Endothelial cell of umbilical vein (primary cell): ENCODE results near the gene CRAT. TPM values are rescaled to one million over a fixed set of nuclear protein-coding genes. Genes with fewer than 3 reads are reported as not detected.

ENCODE experiments used
- BruUV-seq: library from RNA; stranded (reverse); fragments of 400-500 nt; replicated peaks from 2 replicates; lab custom pipeline; 2021; lab: Mats Ljungman, UMichigan
- CTCF ChIA-PET: fragments of 300-600, 350-600 bp; sonication (Branson Sonifier 250); formaldehyde crosslinking; loops from one replicate; lab custom pipeline; 2021; ENCODE audit warnings: antibody characterized with exemption, inconsistent platforms; lab: Charles Lee
- POLR2A ChIA-PET: fragments of 300-600, 350-600 bp; sonication (Branson Sonifier 250); formaldehyde crosslinking; loops from one replicate; lab custom pipeline; 2021; ENCODE audit warnings: antibody characterized with exemption, inconsistent platforms; lab: Charles Lee
- DNase-seq: peaks from one replicate; pipeline ENCODE4 v3.0.0-alpha.2; 2011; ENCODE audit warnings: low read depth, low spot score
- FAIRE-seq: peaks from 2 replicates; lab custom pipeline; 2011; peaks lifted over from hg19 to GRCh38; lab: Jason Lieb, UNC
- H2AFZ ChIP-seq: 2 replicates; pipeline ENCODE4 v1.6.0; 2012; ENCODE audit warnings: low read depth, low read length, control low read depth, inconsistent platforms
- H3K27ac ChIP-seq: 2 replicates; pipeline ENCODE4 v1.5.1; 2011; ENCODE audit warnings: low read depth, mild to moderate bottlenecking, control low read depth, low read length, moderate library complexity; ENCODE audit not compliant: insufficient read depth
- H3K27me3 ChIP-seq, 2 experiments: 2 replicates each; pipeline versions ENCODE4 v1.6.0 to v1.6.1; 2011; ENCODE audit warnings: low read length in 2 of 2, mixed read lengths in 1 of 2; ENCODE audit not compliant: control insufficient read depth in 2 of 2, insufficient read depth in 2 of 2
- H3K36me3 ChIP-seq, 2 experiments: 2 replicates in 1 of 2; 3 replicates in 1 of 2; pipeline ENCODE4 v1.5.1; 2011; ENCODE audit warnings: low read length in 2 of 2, mild to moderate bottlenecking in 1 of 2, moderate library complexity in 1 of 2; ENCODE audit not compliant: control insufficient read depth in 2 of 2, insufficient read depth in 2 of 2; ENCODE audit errors: extremely low read depth in 1 of 2
- H3K4me1 ChIP-seq: 3 replicates; pipeline ENCODE4 v1.5.1; 2011; ENCODE audit warnings: mild to moderate bottlenecking, low read length; ENCODE audit not compliant: control insufficient read depth, insufficient read depth; ENCODE audit errors: extremely low read depth
- H3K4me2 ChIP-seq: 2 replicates; pipeline ENCODE4 v1.6.1; 2011; ENCODE audit warnings: low read length, control low read depth, mixed read lengths; ENCODE audit not compliant: insufficient read depth
- H3K4me3 ChIP-seq, 3 experiments: fragments of 200-600 bp in 1 of 3; sonication (generic), shearing (Covaris generic) in 1 of 3; replicated peaks in 1 of 3; 2 replicates each; pipeline ENCODE4 v1.5.1; 2011 to 2016; ENCODE audit warnings: control low read depth in 3 of 3, low read length in 3 of 3, mild to moderate bottlenecking in 2 of 3, inconsistent platforms in 1 of 3, low read depth in 1 of 3, moderate library complexity in 1 of 3; ENCODE audit not compliant: insufficient read depth in 1 of 3
- H3K79me2 ChIP-seq: 2 replicates; pipeline ENCODE4 v1.6.0; 2012; ENCODE audit warnings: low read length, inconsistent platforms; ENCODE audit not compliant: control insufficient read depth, insufficient read depth
- H3K9ac ChIP-seq: replicated peaks from 2 replicates; pipeline ENCODE3; 2011; ENCODE audit warnings: low read length, control low read depth; ENCODE audit not compliant: insufficient read depth; ENCODE audit errors: extremely low read depth
- H3K9me1 ChIP-seq: replicated peaks from 3 replicates; pipeline ENCODE4 v1.6.0; 2011; ENCODE audit warnings: mild to moderate bottlenecking, low read length; ENCODE audit not compliant: control insufficient read depth, insufficient read depth; ENCODE audit errors: extremely low read depth
- H3K9me3 ChIP-seq: replicated peaks from 2 replicates; pipeline ENCODE4 v1.5.1; 2012; ENCODE audit warnings: low read length, inconsistent platforms; ENCODE audit not compliant: control insufficient read depth, insufficient read depth
- H4K20me1 ChIP-seq: replicated peaks from 2 replicates; pipeline ENCODE3; 2011; ENCODE audit warnings: mild to moderate bottlenecking, low read length; ENCODE audit not compliant: control insufficient read depth, insufficient read depth; ENCODE audit errors: extremely low read depth
- EZH2 ChIP-seq: IDR thresholded peaks from 2 replicates; pipeline ENCODE4 v1.6.1; 2012; ENCODE audit warnings: borderline replicate concordance, low read depth, mild to moderate bottlenecking, moderate library complexity, low read length, inconsistent platforms; ENCODE audit not compliant: severe bottlenecking
- FOS ChIP-seq: IDR thresholded peaks from 2 replicates; pipeline ENCODE4 v1.6.1; 2011; ENCODE audit warnings: mild to moderate bottlenecking, low read length, moderate library complexity, borderline replicate concordance; ENCODE audit not compliant: insufficient read depth
- GATA2 ChIP-seq: IDR thresholded peaks from 2 replicates; pipeline ENCODE4 v1.7.0; 2011; ENCODE audit warnings: low read depth, mild to moderate bottlenecking, moderate library complexity, mixed read lengths, low read length; ENCODE audit not compliant: insufficient read length, insufficient read depth
- JUN ChIP-seq: IDR thresholded peaks from 2 replicates; pipeline ENCODE4 v1.6.1; 2011; ENCODE audit warnings: borderline replicate concordance, low read depth; ENCODE audit not compliant: insufficient read length, insufficient read depth
- MYC ChIP-seq: IDR thresholded peaks from one replicate; pipeline ENCODE4 v1.6.1; 2011; ENCODE audit warnings: mild to moderate bottlenecking, low read depth, low read length
- POLR2A ChIP-seq: IDR thresholded peaks from 2 replicates; pipeline ENCODE4 v1.6.1; 2012; ENCODE audit warnings: low read depth, mild to moderate bottlenecking, control low read depth, low read length
- POLR2AphosphoS5 ChIP-seq: IDR thresholded peaks from 2 replicates; pipeline ENCODE4 v1.6.1; 2012; ENCODE audit warnings: low read depth, mild to moderate bottlenecking, control low read depth, low read length, moderate library complexity; ENCODE audit not compliant: insufficient read depth
- dilution Hi-C: fragments of 300-500 bp; cut with MboI; formaldehyde crosslinking; loops from one replicate; pipeline ENCODE4 v1.15.0; 2019; ENCODE audit warnings: low sequenced_read_pairs; ENCODE audit not compliant: extremely low pct_ligation_motif_present
- intact Hi-C: fragments of 100-400 bp; cut with micrococcal nuclease; formaldehyde crosslinking; loops from one replicate; pipeline ENCODE4 v1.10.0; 2022
- polyA plus RNA-seq, 4 experiments: library from polyadenylated mRNA; depleted of rRNA in 3 of 4; stranded (reverse) in 3 of 4; unstranded in 1 of 4; fragments of >200 nt; gene quantifications; 2 replicates each; pipeline versions ENCODE4 v1.2.1 to v1.2.3, GENCODE V29; 2011 to 2012; ENCODE audit warnings: missing spikeins in 1 of 4
- total RNA-seq: library from RNA; stranded (reverse); gene quantifications from 2 replicates; pipeline ENCODE4 v1.2.3, GENCODE V29; 2021
- TF ChIP-seq, protein P1 (sequence below): IDR thresholded peaks from 2 replicates; pipeline ENCODE4 v1.6.1; 2011; ENCODE audit not compliant: insufficient read depth, insufficient read length
- TF ChIP-seq, protein P2 (sequence below), 2 donors: IDR thresholded peaks; 1 replicate in 1 of 2; 2 replicates in 1 of 2; pipeline ENCODE4 v1.5.1; 2011; ENCODE audit warnings: low read length in 2 of 2, mild to moderate bottlenecking in 2 of 2, moderate library complexity in 2 of 2, control low read depth in 1 of 2, inconsistent platforms in 1 of 2, low read depth in 1 of 2; ENCODE audit not compliant: insufficient read depth in 1 of 2; ENCODE audit errors: extremely low read depth in 1 of 2

CRAT gene
- total and polyA plus RNA-seq, 2 donors (not counting 3 experiments of a cell fraction or from before 2014, with no cell fraction given) = 34.2 to 55.3 TPM

DNA sequence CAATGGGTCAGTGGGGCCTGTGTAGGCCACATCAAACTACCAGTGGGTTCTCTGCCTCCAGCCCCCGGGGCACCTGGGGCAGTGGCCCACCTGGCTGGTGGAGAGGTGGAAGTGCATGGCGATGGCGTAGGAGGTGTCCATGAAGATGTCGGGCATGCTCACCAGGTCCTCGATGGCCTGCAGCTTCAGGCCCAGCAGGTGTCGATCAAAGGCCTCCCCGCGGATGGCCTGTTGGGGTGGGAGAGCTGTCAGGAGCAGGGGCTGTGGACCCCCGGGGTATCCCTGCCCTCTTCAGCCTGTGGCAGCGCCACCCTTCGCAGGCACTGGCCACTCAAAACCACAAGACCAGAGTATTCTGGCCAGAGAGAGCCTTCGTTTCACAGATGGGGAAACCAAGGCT lies 14.7 kb downstream of the CRAT start:
- DNase-seq = no peak
- H4K20me1 ChIP-seq = no peaks in the 10 kb centered on the region
- BruUV-seq = no TSS peak
- no peaks in the 10 kb centered on the region for H3K4me1 ChIP-seq
- no peak overlapping the region for H2AFZ ChIP-seq
- POLR2A ChIA-PET = no interaction called here
- FAIRE-seq = no peak
- H3K36me3 ChIP-seq = peaks cover 0 to 2% of the 10 kb centered on the region in 2 experiments
- intact Hi-C loops (no loop called here), dilution Hi-C loops (no loop called here)
- no peaks in the 10 kb centered on the region for H3K9me3 ChIP-seq
- TF ChIP-seq FOS = no peak
- TF ChIP-seq GATA2 = no peak
- no peak overlapping the region for H3K9ac ChIP-seq
- no peaks in the 10 kb centered on the region for H3K79me2 ChIP-seq
- CTCF ChIA-PET = no interaction called here
- H3K27me3 ChIP-seq = no peaks in the 10 kb centered on the region
- no peak overlapping the region for H3K4me3 ChIP-seq
- no peak overlapping the region for H3K4me2 ChIP-seq
- H3K9me1 ChIP-seq = no peaks in the 10 kb centered on the region
- no peak overlapping the region for H3K27ac ChIP-seq

DNA sequence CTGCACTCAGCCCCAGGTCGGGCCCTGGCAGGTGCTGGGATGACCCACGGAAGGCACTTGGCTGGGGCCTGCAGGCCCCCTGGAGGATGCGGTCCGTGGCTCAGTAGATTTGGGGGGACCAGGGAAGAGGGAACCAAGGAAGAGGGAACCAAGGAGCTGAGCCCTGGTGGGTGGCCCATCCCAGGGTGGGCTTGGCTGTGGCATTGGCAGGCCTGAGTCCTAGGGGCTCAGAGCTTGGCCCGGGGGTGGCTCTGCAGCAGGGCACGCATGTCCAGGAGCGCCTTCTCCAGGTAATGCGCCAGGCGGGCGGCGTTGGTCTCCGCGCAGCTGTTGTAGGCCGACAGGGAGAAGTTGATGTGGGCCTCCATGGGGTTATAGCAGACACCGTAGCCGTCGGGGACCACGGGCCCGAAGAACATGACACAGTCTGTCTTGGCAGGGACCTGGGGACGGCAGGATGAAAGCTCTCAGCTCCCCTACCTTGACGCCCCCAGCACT lies 15.4 kb downstream of the CRAT start:
- Histone ChIP-seq H3K9ac (no peak overlapping the region), H3K4me2 (no peak overlapping the region), H3K27me3 (no peaks in the 10 kb centered on the region), H3K4me3 (no peak overlapping the region), H4K20me1 (no peaks in the 10 kb centered on the region), H3K27ac (no peak overlapping the region), H3K4me1 (no peaks in the 10 kb centered on the region), H3K36me3 (peaks cover 0 to 2% of the 10 kb centered on the region in 2 experiments), H3K9me3 (no peaks in the 10 kb centered on the region), H2AFZ (no peak overlapping the region), H3K9me1 (no peaks in the 10 kb centered on the region), H3K79me2 (no peaks in the 10 kb centered on the region)
- DNase-seq = no peak
- ChIA-PET CTCF (interaction anchor here (1.7 kb wide), 1 partner anchor 8 kb away, joined by 8 read pairs; no protein-coding TSS in a partner anchor), POLR2A (no interaction called here)
- dilution Hi-C loops (no loop called here), intact Hi-C loops (no loop called here)
- TF ChIP-seq, protein P1, sequence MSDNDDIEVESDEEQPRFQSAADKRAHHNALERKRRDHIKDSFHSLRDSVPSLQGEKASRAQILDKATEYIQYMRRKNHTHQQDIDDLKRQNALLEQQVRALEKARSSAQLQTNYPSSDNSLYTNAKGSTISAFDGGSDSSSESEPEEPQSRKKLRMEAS = no peak
- TF ChIP-seq JUN (no peak), EZH2 (no peak), FOS (no peak), POLR2A (no peak), POLR2AphosphoS5 (no peak), GATA2 (no peak), MYC (no peak)
- TF ChIP-seq, protein P2, sequence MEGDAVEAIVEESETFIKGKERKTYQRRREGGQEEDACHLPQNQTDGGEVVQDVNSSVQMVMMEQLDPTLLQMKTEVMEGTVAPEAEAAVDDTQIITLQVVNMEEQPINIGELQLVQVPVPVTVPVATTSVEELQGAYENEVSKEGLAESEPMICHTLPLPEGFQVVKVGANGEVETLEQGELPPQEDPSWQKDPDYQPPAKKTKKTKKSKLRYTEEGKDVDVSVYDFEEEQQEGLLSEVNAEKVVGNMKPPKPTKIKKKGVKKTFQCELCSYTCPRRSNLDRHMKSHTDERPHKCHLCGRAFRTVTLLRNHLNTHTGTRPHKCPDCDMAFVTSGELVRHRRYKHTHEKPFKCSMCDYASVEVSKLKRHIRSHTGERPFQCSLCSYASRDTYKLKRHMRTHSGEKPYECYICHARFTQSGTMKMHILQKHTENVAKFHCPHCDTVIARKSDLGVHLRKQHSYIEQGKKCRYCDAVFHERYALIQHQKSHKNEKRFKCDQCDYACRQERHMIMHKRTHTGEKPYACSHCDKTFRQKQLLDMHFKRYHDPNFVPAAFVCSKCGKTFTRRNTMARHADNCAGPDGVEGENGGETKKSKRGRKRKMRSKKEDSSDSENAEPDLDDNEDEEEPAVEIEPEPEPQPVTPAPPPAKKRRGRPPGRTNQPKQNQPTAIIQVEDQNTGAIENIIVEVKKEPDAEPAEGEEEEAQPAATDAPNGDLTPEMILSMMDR (IDR thresholded peaks at IDR 0.05; ENCODE audit: extremely low read depth in 1 of 2, insufficient read depth in 1 of 2, low read depth in 1 of 2, low read length in 2 of 2) = no peak
- TSS peak; percentile 30 for BruUV-seq
- FAIRE-seq = no peak
